Activated naive CD8-positive, alpha-beta T cell treated with anti-CD3 and anti-CD28 coated beads, Interleukin-2, amount 50 U/mL, for 24 hours (primary cell): ENCODE data around the gene HOXB4.

Experiments
- ATAC-seq: fragments of 150-1000 bp; cut with Tn5 transposase; one replicate; pipeline ENCODE4 v1.10.0; 2021
- DNase-seq: peaks from one replicate; pipeline ENCODE4 v3.0.0; 2021
- H3K27ac Mint-ChIP-seq: one replicate; pipeline ENCODE4 v1.8.0; 2021; ENCODE audit warnings: mild to moderate bottlenecking, mixed read lengths
- H3K27me3 Mint-ChIP-seq: one replicate; pipeline ENCODE4 v1.8.0; 2021; ENCODE audit warnings: mixed read lengths
- H3K36me3 Mint-ChIP-seq: one replicate; pipeline ENCODE4 v1.8.0; 2021; ENCODE audit warnings: low read depth, mixed read lengths
- H3K4me1 Mint-ChIP-seq: one replicate; pipeline ENCODE4 v1.8.0; 2021; ENCODE audit warnings: mixed read lengths
- H3K4me3 Mint-ChIP-seq: one replicate; pipeline ENCODE4 v1.8.0; 2021; ENCODE audit warnings: mild to moderate bottlenecking, moderate library complexity, mixed read lengths
- H3K9me3 Mint-ChIP-seq: one replicate; pipeline ENCODE4 v1.8.0; 2021; ENCODE audit warnings: mixed read lengths

The HOXB4 gene

GRCh38 chr17:48618256-48618896 lies 40.2 kb upstream of the HOXB4 start:
- DNase-seq: peak; percentile 90
- Mint-ChIP-seq H3K27ac (peak overlapping the region; percentile 13), H3K4me3 (peak overlapping the region; percentile 15), H3K27me3 (peaks cover 91% of the 10 kb centered on the region), H3K4me1 (peaks cover 40% of the 10 kb centered on the region), H3K36me3 (no peaks in the 10 kb centered on the region), H3K9me3 (no peaks in the 10 kb centered on the region)
- ATAC-seq: peak; percentile 52

- no peak overlapping the region for H3K4me3 Mint-ChIP-seq
- no peaks in the 10 kb centered on the region for H3K36me3 Mint-ChIP-seq
- ATAC-seq (no peak), DNase-seq (no peak)
- peaks cover 88% of the 10 kb centered on the region for H3K27me3 Mint-ChIP-seq
- no peak overlapping the region for H3K27ac Mint-ChIP-seq
- peaks cover 44% of the 10 kb centered on the region for H3K4me1 Mint-ChIP-seq
- no peaks in the 10 kb centered on the region for H3K9me3 Mint-ChIP-seq
Measured at GRCh38 chr17:48617471-48618255, 39.5 kb upstream of the HOXB4 start.

- Mint-ChIP-seq H3K4me1 (peaks cover 48% of the 10 kb centered on the region), H3K27ac (no peak overlapping the region), H3K9me3 (no peaks in the 10 kb centered on the region), H3K4me3 (no peak overlapping the region), H3K36me3 (no peaks in the 10 kb centered on the region), H3K27me3 (peaks cover 85% of the 10 kb centered on the region)
- no peak for ATAC-seq
- DNase-seq: no peak
Measured at GRCh38 chr17:48616717-48617470, 38.7 kb upstream of the HOXB4 start.

GRCh38 chr17:48615963-48616716 lies 38.0 kb upstream of the HOXB4 start:
- Mint-ChIP-seq H3K27ac (no peak overlapping the region), H3K4me3 (no peak overlapping the region), H3K36me3 (no peaks in the 10 kb centered on the region), H3K9me3 (no peaks in the 10 kb centered on the region), H3K27me3 (peaks cover 84% of the 10 kb centered on the region), H3K4me1 (peaks cover 55% of the 10 kb centered on the region)
- no peak for DNase-seq
- ATAC-seq: no peak

- H3K4me3 Mint-ChIP-seq: peak within 1 kb of the TSS; percentile 38
- peaks cover 61% of the 10 kb centered on the region for H3K4me1 Mint-ChIP-seq
- no peak for DNase-seq
- H3K27me3 Mint-ChIP-seq: peaks cover 81% of the 10 kb centered on the region
- no peak for ATAC-seq
- H3K36me3 Mint-ChIP-seq: no peaks in the 10 kb centered on the region
- H3K9me3 Mint-ChIP-seq: no peaks in the 10 kb centered on the region
- no peak within 1 kb of the TSS for H3K27ac Mint-ChIP-seq
Measured at GRCh38 chr17:48615047-48615962, 37.2 kb upstream of the HOXB4 start, which contains the start of gene HOXB8. HOXB8 (minus strand) TSS chr17:48615292; CDS start chr17:48614704, 588 bp downstream.

GRCh38 chr17:48613862-48614694 lies 35.9 kb upstream of the HOXB4 start:
- ATAC-seq: peak; percentile 41
- Mint-ChIP-seq H3K4me3 (peak overlapping the region; percentile 38), H3K9me3 (no peaks in the 10 kb centered on the region), H3K27me3 (peaks cover 80% of the 10 kb centered on the region), H3K4me1 (peaks cover 58% of the 10 kb centered on the region), H3K36me3 (no peaks in the 10 kb centered on the region), H3K27ac (no peak overlapping the region)
- no peak for DNase-seq

- Mint-ChIP-seq H3K4me3 (peak overlapping the region; percentile 70), H3K27ac (no peak overlapping the region), H3K27me3 (peaks cover 78% of the 10 kb centered on the region), H3K9me3 (no peaks in the 10 kb centered on the region), H3K36me3 (no peaks in the 10 kb centered on the region), H3K4me1 (peaks cover 48% of the 10 kb centered on the region)
- ATAC-seq (peak; percentile 35), DNase-seq (no peak)
Measured at GRCh38 chr17:48612854-48613691, 34.9 kb upstream of the HOXB4 start.

- Mint-ChIP-seq H3K27ac (no peak overlapping the region), H3K36me3 (no peaks in the 10 kb centered on the region), H3K4me1 (peaks cover 49% of the 10 kb centered on the region), H3K4me3 (peak overlapping the region; percentile 69), H3K9me3 (no peaks in the 10 kb centered on the region), H3K27me3 (peaks cover 77% of the 10 kb centered on the region)
- no peak for DNase-seq
- ATAC-seq: no peak
Measured at GRCh38 chr17:48612456-48612853, 34.3 kb upstream of the HOXB4 start.

- Mint-ChIP-seq H3K4me3 (peak overlapping the region; percentile 91), H3K9me3 (no peaks in the 10 kb centered on the region), H3K4me1 (peaks cover 44% of the 10 kb centered on the region), H3K27ac (no peak overlapping the region), H3K36me3 (no peaks in the 10 kb centered on the region), H3K27me3 (peaks cover 77% of the 10 kb centered on the region)
- DNase-seq (no peak), ATAC-seq (no peak)
Measured at GRCh38 chr17:48611681-48612455, 33.7 kb upstream of the HOXB4 start.

- H3K9me3 Mint-ChIP-seq: no peaks in the 10 kb centered on the region
- H3K4me1 Mint-ChIP-seq: peaks cover 43% of the 10 kb centered on the region
- H3K4me3 Mint-ChIP-seq: peak overlapping the region; percentile 91
- no peak for ATAC-seq
- peaks cover 78% of the 10 kb centered on the region for H3K27me3 Mint-ChIP-seq
- H3K27ac Mint-ChIP-seq: peak overlapping the region; percentile 88
- no peak for DNase-seq
- H3K36me3 Mint-ChIP-seq: no peaks in the 10 kb centered on the region
Measured at GRCh38 chr17:48611213-48611612, 33.1 kb upstream of the HOXB4 start.

GRCh38 chr17:48610282-48611211 lies 32.4 kb upstream of the HOXB4 start, which contains the start of gene HOXB7:
HOXB7 (minus strand) TSS chr17:48611017; CDS start chr17:48610918, 99 bp downstream.
- no peaks in the 10 kb centered on the region for H3K9me3 Mint-ChIP-seq
- DNase-seq (peak; percentile 81), ATAC-seq (peak; percentile 40)

More at GRCh38 chr17:48610282-48611211, 32.4 kb upstream of the HOXB4 start, which contains the start of gene HOXB7:
- Mint-ChIP-seq H3K36me3 (no peaks in the 10 kb centered on the region), H3K4me3 (peak within 1 kb of the TSS; percentile 91), H3K27me3 (peaks cover 74% of the 10 kb centered on the region), H3K27ac (peak within 1 kb of the TSS; percentile 88), H3K4me1 (peaks cover 39% of the 10 kb centered on the region)
